Measurements from ENCODE around the gene PPIE. TPM values are rescaled to one million over a fixed set of nuclear protein-coding genes. Genes with fewer than 3 reads are reported as not detected.

The PPIE gene
- total RNA-seq, 2 donors from 2014 or later: 34.7 to 42.6 TPM

DNA sequence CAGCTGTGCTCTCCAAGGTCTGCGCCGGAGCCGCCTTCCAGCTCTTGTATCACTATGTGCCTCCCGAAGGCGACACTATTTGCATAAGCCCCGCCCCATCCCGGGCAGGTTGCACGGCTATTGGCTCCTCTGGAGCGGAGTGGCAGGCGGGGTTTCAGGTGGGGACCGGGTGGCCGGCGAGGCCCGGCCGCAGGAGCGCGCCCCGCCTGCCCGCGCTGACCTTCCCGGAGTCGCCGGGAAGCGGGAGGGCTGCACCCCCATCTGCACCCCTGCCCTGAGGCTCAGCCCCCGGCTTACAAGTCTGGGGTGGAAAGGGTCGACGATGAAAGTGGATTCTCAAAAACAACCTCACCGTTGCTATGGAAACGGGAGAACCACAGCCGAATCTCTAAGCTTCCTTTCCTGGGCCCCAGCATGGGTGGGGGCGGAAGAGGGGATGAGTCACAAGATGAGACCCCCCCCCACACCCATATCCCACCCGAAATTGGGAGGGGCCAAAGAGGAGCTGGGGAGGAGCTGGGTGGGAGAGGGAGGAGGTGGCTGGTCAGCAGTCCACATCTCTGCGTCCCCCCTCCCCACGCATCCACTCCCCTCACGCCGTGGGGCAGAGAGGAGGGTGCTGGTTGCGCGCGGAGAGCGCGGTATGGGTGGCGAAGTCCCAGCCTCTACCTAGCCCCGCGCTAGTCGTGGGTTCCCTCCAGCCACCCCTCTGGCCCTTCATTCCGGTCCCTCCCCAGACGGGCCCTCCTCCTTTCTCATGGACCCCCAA, 47.1 kb upstream of the PPIE start, which contains the start of gene HPCAL4:
Gene HPCAL4, minus strand, starts transcription at position 51 of the 769 bp plus-strand sequence. CDS start 6,830 bp downstream, outside the sequence.
- H3K4me1 ChIP-seq: peaks cover 10% of the 10 kb centered on the region
- no peaks in the 10 kb centered on the region for H3K36me3 ChIP-seq
- TF ChIP-seq, protein P1, sequence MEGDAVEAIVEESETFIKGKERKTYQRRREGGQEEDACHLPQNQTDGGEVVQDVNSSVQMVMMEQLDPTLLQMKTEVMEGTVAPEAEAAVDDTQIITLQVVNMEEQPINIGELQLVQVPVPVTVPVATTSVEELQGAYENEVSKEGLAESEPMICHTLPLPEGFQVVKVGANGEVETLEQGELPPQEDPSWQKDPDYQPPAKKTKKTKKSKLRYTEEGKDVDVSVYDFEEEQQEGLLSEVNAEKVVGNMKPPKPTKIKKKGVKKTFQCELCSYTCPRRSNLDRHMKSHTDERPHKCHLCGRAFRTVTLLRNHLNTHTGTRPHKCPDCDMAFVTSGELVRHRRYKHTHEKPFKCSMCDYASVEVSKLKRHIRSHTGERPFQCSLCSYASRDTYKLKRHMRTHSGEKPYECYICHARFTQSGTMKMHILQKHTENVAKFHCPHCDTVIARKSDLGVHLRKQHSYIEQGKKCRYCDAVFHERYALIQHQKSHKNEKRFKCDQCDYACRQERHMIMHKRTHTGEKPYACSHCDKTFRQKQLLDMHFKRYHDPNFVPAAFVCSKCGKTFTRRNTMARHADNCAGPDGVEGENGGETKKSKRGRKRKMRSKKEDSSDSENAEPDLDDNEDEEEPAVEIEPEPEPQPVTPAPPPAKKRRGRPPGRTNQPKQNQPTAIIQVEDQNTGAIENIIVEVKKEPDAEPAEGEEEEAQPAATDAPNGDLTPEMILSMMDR (IDR thresholded peaks at IDR 0.05): no peak
- peaks cover 15% of the 10 kb centered on the region for H3K27me3 ChIP-seq
- peak; percentile 94 for DNase-seq
- H3K27ac ChIP-seq: no peak within 1 kb of the TSS
- H3K9me3 ChIP-seq: no peaks in the 10 kb centered on the region
- intact Hi-C loops (cut with DNase I): no loop called here
- H3K9ac ChIP-seq (ENCODE audit: low read depth in 2 of 2, low read length in 2 of 2): no peak within 1 kb of the TSS
- H3K4me3 ChIP-seq: peak within 1 kb of the TSS; percentile 41

DNA sequence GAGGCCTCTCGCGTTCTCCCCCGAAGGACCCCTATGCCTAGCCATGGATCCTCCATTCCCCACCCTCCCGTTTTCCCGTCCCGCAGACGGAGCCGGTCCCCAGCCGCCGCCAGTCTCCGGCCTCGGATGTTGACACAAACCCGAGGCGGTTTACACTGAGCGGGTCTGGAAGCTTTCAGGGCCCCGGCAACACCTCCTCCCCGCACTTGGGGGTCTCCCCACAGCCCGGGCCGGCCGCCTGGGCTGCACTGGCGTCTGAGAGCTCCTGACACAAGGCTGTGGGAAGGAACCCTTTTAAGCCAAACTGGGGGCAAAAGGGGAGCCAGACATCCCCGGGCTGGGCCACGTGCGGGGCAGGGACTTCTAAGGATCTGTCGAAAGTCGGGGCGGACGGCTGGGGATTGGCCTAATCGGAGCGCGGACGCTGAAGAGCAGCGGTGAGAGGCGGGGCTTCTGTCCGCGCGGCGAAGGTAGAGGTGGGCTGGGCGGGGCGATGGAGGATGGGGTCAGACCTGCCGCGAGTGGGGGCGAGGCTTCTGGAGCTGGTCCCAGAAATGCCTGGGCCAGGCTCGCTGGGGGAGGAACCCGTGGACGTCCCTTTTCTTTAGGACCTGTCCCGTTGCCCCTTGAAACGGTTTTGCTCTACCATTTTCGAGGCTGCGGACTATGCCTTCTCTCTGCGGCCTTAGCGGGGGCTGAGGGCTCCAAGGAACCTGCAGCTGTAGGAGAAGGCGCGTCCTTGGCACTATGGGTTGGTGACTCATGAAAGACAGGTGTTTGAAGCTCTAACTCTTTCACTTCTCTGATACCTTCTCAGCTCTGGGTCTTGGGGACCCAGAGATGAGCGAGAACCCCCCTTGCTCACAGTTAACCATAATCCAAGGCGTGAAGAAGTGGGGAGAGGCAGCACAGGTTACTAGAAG, 46.3 kb upstream of the PPIE start:
- Histone ChIP-seq H3K9ac (ENCODE audit: low read depth in 2 of 2, low read length in 2 of 2) (no peak overlapping the region), H3K4me1 (peaks cover 10% of the 10 kb centered on the region), H3K9me3 (no peaks in the 10 kb centered on the region), H3K27ac (no peak overlapping the region), H3K27me3 (peaks cover 15% of the 10 kb centered on the region), H3K36me3 (no peaks in the 10 kb centered on the region), H3K4me3 (no peak overlapping the region)
- intact Hi-C loops (cut with DNase I): no loop called here
- no peak for DNase-seq
- TF ChIP-seq, protein P1 (IDR thresholded peaks at IDR 0.05): no peak

- intact Hi-C loops (cut with DNase I): no loop called here
- H3K9me3 ChIP-seq: no peaks in the 10 kb centered on the region
Observed at GRCh38 chr1:39694026-39694425, 44.7 kb upstream of the PPIE start.

GRCh38 chr1:39695016-39695415, 43.7 kb upstream of the PPIE start:
- DNase-seq: no peak
- intact Hi-C loops (cut with DNase I): no loop called here
- H3K9ac ChIP-seq (ENCODE audit: low read depth in 2 of 2, low read length in 2 of 2): no peak overlapping the region
- peaks cover 15% of the 10 kb centered on the region for H3K27me3 ChIP-seq
- H3K4me3 ChIP-seq: no peak overlapping the region
- H3K9me3 ChIP-seq: no peaks in the 10 kb centered on the region
- H3K27ac ChIP-seq: no peak overlapping the region
- H3K36me3 ChIP-seq: no peaks in the 10 kb centered on the region
- peaks cover 10% of the 10 kb centered on the region for H3K4me1 ChIP-seq
- TF ChIP-seq, protein P1 (IDR thresholded peaks at IDR 0.05): no peak

More at GRCh38 chr1:39694026-39694425, 44.7 kb upstream of the PPIE start:
- Histone ChIP-seq H3K9ac (ENCODE audit: low read depth in 2 of 2, low read length in 2 of 2) (no peak overlapping the region), H3K36me3 (no peaks in the 10 kb centered on the region), H3K27me3 (peaks cover 15% of the 10 kb centered on the region), H3K4me3 (no peak overlapping the region), H3K4me1 (peaks cover 10% of the 10 kb centered on the region), H3K27ac (no peak overlapping the region)
- TF ChIP-seq, protein P1 (IDR thresholded peaks at IDR 0.05): no peak
- DNase-seq: no peak

GRCh38 chr1:39696448-39696847, 42.2 kb upstream of the PPIE start:
- TF ChIP-seq, protein P1 (IDR thresholded peaks at IDR 0.05): no peak
- DNase-seq: no peak
- Histone ChIP-seq H3K9ac (ENCODE audit: low read depth in 2 of 2, low read length in 2 of 2) (no peak overlapping the region), H3K4me3 (no peak overlapping the region), H3K27ac (no peak overlapping the region), H3K4me1 (peaks cover 10% of the 10 kb centered on the region), H3K36me3 (no peaks in the 10 kb centered on the region), H3K9me3 (no peaks in the 10 kb centered on the region), H3K27me3 (peaks cover 15% of the 10 kb centered on the region)
- intact Hi-C loops (cut with DNase I): no loop called here
